Neural progenitor cell (in vitro differentiated cells): Measurements from ENCODE around the gene WDHD1. TPM values are rescaled to one million over a fixed set of nuclear protein-coding genes. Genes with fewer than 3 reads are reported as not detected.
A peak's percentile ranks its signal among the peaks of the same experiment; 100 is the strongest.

Source experiments
- DNase-seq: peaks from one replicate; pipeline ENCODE4 v3.0.0-alpha.2; 2016; ENCODE audit warnings: low spot score
- H2AFZ ChIP-seq: fragments of 200-600 bp; sonication (generic); replicated peaks from 2 replicates; pipeline ENCODE4 v1.6.1; 2016; ENCODE audit warnings: antibody characterized with exemption
- H3F3A ChIP-seq: fragments of 200-600 bp; sonication (generic); 2 replicates; pipeline ENCODE4 v1.6.1; 2016; ENCODE audit warnings: antibody characterized with exemption, low read depth
- H3K27ac ChIP-seq: fragments of 200-600 bp; sonication (generic); 2 replicates; pipeline ENCODE4 v1.5.1; 2016; ENCODE audit warnings: mild to moderate bottlenecking
- H3K27me3 ChIP-seq: fragments of 200-600 bp; sonication (generic); 2 replicates; pipeline ENCODE4 v1.6.1; 2016; ENCODE audit warnings: mild to moderate bottlenecking, moderate library complexity
- H3K36me3 ChIP-seq: fragments of 200-600 bp; sonication (generic); 2 replicates; pipeline ENCODE4 v1.5.1; 2016
- H3K4me1 ChIP-seq: fragments of 200-600 bp; sonication (generic); 2 replicates; pipeline ENCODE4 v1.6.1; 2016; ENCODE audit warnings: mixed run types
- H3K4me2 ChIP-seq: fragments of 200-600 bp; sonication (generic); 2 replicates; pipeline ENCODE4 v1.6.1; 2016
- H3K4me3 ChIP-seq: fragments of 200-600 bp; sonication (generic); 2 replicates; pipeline ENCODE4 v1.5.1; 2016
- H3K79me2 ChIP-seq: fragments of 200-600 bp; sonication (generic); 2 replicates; pipeline ENCODE4 v1.6.1; 2016; ENCODE audit warnings: low read depth
- H3K9ac ChIP-seq: fragments of 200-600 bp; sonication (generic); 2 replicates; pipeline ENCODE4 v1.6.1; 2016
- H3K9me3 ChIP-seq: fragments of 200-600 bp; sonication (generic); 2 replicates; pipeline ENCODE4 v1.5.1; 2016; ENCODE audit warnings: low read depth
- H4K20me1 ChIP-seq: fragments of 200-600 bp; sonication (generic); 2 replicates; pipeline ENCODE4 v1.6.1; 2016; ENCODE audit warnings: low read depth
- H3K27ac Mint-ChIP-seq: 3 replicates; pipeline ENCODE4 v1.8.0; 2021; ENCODE audit warnings: mixed read lengths
- H3K27me3 Mint-ChIP-seq: 2 replicates; pipeline ENCODE4 v1.8.0; 2022; ENCODE audit warnings: low read depth, mild to moderate bottlenecking, inconsistent platforms, moderate library complexity, mixed read lengths; ENCODE audit not compliant: insufficient read depth
- H3K36me3 Mint-ChIP-seq: 3 replicates; pipeline ENCODE4 v1.8.0; 2021; ENCODE audit warnings: mixed read lengths
- H3K4me1 Mint-ChIP-seq: 3 replicates; pipeline ENCODE4 v1.8.0; 2021; ENCODE audit warnings: mixed read lengths
- H3K4me3 Mint-ChIP-seq: 3 replicates; pipeline ENCODE4 v1.8.0; 2021; ENCODE audit warnings: mild to moderate bottlenecking, moderate library complexity, mixed read lengths
- H3K9me3 Mint-ChIP-seq: 3 replicates; pipeline ENCODE4 v1.8.0; 2020; ENCODE audit warnings: mixed read lengths
- EZH2 ChIP-seq: fragments of 200-600 bp; sonication (generic); IDR thresholded peaks from 2 replicates; pipeline ENCODE4 v1.6.1; 2017; ENCODE audit warnings: antibody characterized with exemption, mild to moderate bottlenecking, moderate library complexity
- EZH2phosphoT487 ChIP-seq: fragments of 200-600 bp; sonication (generic); IDR thresholded peaks from 2 replicates; pipeline ENCODE4 v1.6.1; 2017; ENCODE audit warnings: antibody characterized with exemption
- total RNA-seq: library from RNA; depleted of rRNA; stranded (reverse); fragments of >200 nt; gene quantifications from 2 replicates; pipeline ENCODE4 v1.2.3, GENCODE V29; 2015; ENCODE audit warnings: low replicate concordance
- TF ChIP-seq, protein P1 (sequence below): fragments of 200-600 bp; sonication (generic); IDR thresholded peaks from 2 replicates; pipeline ENCODE4 v1.5.1; 2017; ENCODE audit warnings: antibody characterized with exemption, mild to moderate bottlenecking

Gene WDHD1
- total RNA-seq, 1 donor from 2014 or later = 82.0 TPM

DNA sequence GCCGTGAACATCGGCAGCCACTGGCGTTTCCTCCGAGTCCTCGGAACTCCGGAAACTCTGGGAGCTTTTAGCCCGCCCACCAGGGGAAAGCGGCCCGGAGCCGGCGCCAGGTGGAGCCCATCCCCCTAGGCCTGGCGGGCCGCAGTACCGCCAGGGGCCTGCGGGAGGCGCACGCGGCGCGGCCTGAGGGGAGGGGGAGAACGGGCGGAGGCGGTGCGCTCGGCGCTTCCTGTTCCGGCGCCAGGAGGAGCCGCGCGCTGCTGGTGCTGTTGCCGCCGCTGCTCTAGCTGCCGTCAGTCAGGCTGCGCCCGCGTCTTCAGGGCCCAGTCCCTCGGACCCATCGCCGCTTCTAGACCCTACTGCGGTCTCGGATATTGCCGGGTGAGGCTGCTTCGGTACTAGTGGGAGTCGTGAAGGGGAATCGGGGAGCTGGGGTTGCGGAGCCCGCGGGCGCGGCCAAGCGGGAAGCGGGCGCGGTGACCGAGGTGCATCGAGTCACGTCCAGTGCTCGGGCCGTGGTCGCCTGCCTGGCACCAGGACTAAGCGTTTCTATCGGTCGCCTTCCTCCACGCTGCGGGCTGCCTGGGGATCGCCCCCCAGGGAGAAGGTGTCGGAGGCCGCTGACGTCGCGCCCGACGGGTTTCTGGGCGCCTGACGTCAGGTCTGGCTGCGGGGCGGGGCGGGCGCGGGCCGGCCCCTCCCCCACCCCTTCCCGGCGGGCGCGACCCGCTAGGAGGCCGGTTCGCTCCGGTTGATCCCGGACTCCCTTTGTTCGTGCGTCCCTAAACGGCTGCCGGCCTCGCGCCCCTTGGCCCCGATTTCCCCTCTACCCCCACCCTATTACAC, 24.7 kb upstream of the WDHD1 start, which contains the start of gene MAPK1IP1L:
TSS of gene MAPK1IP1L (plus strand) at position 225 of the 846 bp plus-strand sequence. CDS start 10,037 bp downstream, outside the sequence.
- TF ChIP-seq EZH2 = no peak
- TF ChIP-seq, protein P1, sequence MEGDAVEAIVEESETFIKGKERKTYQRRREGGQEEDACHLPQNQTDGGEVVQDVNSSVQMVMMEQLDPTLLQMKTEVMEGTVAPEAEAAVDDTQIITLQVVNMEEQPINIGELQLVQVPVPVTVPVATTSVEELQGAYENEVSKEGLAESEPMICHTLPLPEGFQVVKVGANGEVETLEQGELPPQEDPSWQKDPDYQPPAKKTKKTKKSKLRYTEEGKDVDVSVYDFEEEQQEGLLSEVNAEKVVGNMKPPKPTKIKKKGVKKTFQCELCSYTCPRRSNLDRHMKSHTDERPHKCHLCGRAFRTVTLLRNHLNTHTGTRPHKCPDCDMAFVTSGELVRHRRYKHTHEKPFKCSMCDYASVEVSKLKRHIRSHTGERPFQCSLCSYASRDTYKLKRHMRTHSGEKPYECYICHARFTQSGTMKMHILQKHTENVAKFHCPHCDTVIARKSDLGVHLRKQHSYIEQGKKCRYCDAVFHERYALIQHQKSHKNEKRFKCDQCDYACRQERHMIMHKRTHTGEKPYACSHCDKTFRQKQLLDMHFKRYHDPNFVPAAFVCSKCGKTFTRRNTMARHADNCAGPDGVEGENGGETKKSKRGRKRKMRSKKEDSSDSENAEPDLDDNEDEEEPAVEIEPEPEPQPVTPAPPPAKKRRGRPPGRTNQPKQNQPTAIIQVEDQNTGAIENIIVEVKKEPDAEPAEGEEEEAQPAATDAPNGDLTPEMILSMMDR = peak; percentile 96
- peaks cover 14% of the 10 kb centered on the region for H4K20me1 ChIP-seq

DNA sequence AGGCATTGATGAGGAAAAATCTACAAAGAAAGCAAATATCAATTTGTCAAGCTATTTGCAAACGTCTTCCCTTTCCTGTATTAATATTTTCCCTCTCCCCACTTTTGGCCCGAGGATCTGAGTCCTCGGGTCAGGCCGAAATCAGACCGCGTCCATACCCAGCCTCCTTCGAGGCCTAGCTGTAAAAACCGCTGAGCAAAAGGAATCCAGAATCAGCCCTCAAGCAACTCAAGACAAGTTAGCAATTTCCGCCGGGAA, 24.2 kb upstream of the WDHD1 start:
- peaks cover 16% of the 10 kb centered on the region for H3K36me3 ChIP-seq
- no peaks in the 10 kb centered on the region for H3K9me3 ChIP-seq
- H3K9ac ChIP-seq = peak overlapping the region; percentile 65
- peaks cover 23% of the 10 kb centered on the region for H3K4me1 Mint-ChIP-seq
- peaks cover 45% of the 10 kb centered on the region for H3K79me2 ChIP-seq
- peaks cover 9% of the 10 kb centered on the region for H4K20me1 ChIP-seq
- no peak for DNase-seq
- peak overlapping the region; percentile 94 for H3K4me3 ChIP-seq
- peak overlapping the region; percentile 86 for H3K27ac ChIP-seq
- H3F3A ChIP-seq = peaks cover 23% of the 10 kb centered on the region
- peaks cover 32% of the 10 kb centered on the region for H3K36me3 Mint-ChIP-seq
- peaks cover 7% of the 10 kb centered on the region for H3K9me3 Mint-ChIP-seq
- peak overlapping the region; percentile 77 for H2AFZ ChIP-seq
- H3K4me1 ChIP-seq = peaks cover 23% of the 10 kb centered on the region
- TF ChIP-seq EZH2phosphoT487 (no peak), EZH2 (no peak)
- TF ChIP-seq, protein P1 = no peak
- peak overlapping the region; percentile 100 for H3K27ac Mint-ChIP-seq
- no peaks in the 10 kb centered on the region for H3K27me3 ChIP-seq
- peak overlapping the region; percentile 79 for H3K4me2 ChIP-seq
- H3K27me3 Mint-ChIP-seq = no peaks in the 10 kb centered on the region
- H3K4me3 Mint-ChIP-seq = peak overlapping the region; percentile 97

More for the DNA sequence above, 24.7 kb upstream of the WDHD1 start, which contains the start of gene MAPK1IP1L:
- peak within 1 kb of the TSS; percentile 94 for H3K4me3 ChIP-seq
- H3K27ac ChIP-seq = peak within 1 kb of the TSS; percentile 100
- H3K4me2 ChIP-seq = peak within 1 kb of the TSS; percentile 79
- H3K27ac Mint-ChIP-seq = peak within 1 kb of the TSS; percentile 100
- no peaks in the 10 kb centered on the region for H3K27me3 ChIP-seq
- peaks cover 20% of the 10 kb centered on the region for H3F3A ChIP-seq
- H3K9me3 Mint-ChIP-seq = peaks cover 11% of the 10 kb centered on the region
- H3K9me3 ChIP-seq = no peaks in the 10 kb centered on the region
- H3K9ac ChIP-seq = peak within 1 kb of the TSS; percentile 99
- peak within 1 kb of the TSS; percentile 99 for H2AFZ ChIP-seq
- peaks cover 23% of the 10 kb centered on the region for H3K4me1 ChIP-seq
- peak within 1 kb of the TSS; percentile 97 for H3K4me3 Mint-ChIP-seq
- H3K27me3 Mint-ChIP-seq = peaks cover 3% of the 10 kb centered on the region
- peaks cover 20% of the 10 kb centered on the region for H3K36me3 ChIP-seq
- peaks cover 51% of the 10 kb centered on the region for H3K79me2 ChIP-seq
- peaks cover 36% of the 10 kb centered on the region for H3K36me3 Mint-ChIP-seq
- peak; percentile 96 for DNase-seq
- H3K4me1 Mint-ChIP-seq = peaks cover 23% of the 10 kb centered on the region

DNA sequence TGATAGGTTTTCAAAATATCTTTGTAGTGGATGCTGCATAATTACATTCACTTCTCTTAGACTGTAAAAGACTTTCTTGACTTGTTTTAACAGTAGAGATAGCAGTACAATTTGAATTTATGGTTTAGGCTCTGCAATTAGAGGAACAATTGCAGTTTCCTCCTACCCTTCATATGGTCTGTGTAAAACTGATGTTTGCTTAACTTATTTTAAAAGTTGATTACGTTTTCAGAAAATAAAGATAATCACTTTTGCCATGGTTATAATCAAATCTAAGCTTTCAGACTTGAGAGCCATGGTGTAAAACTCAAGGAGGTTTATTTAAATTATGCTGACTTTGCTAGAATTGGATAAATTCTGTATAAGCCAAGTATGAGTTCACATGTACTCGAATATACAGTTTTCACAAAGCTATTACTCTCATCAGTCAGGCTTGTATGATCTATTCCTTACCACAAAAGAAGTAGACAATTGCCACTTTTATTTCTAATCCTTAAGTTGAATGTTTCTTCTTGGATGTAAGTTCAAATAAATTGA, 22.1 kb upstream of the WDHD1 start:
- Mint-ChIP-seq H3K9me3 (peaks cover 2% of the 10 kb centered on the region), H3K27ac (no peak overlapping the region), H3K4me3 (no peak overlapping the region), H3K27me3 (no peaks in the 10 kb centered on the region), H3K36me3 (peaks cover 19% of the 10 kb centered on the region), H3K4me1 (peaks cover 23% of the 10 kb centered on the region)
- Histone ChIP-seq H3K9me3 (no peaks in the 10 kb centered on the region), H4K20me1 (no peaks in the 10 kb centered on the region), H3K4me2 (no peak overlapping the region), H3K79me2 (peaks cover 24% of the 10 kb centered on the region), H3K9ac (no peak overlapping the region), H3K4me3 (no peak overlapping the region), H3K27ac (no peak overlapping the region), H3F3A (peaks cover 33% of the 10 kb centered on the region), H3K4me1 (peaks cover 16% of the 10 kb centered on the region), H3K27me3 (no peaks in the 10 kb centered on the region), H2AFZ (no peak overlapping the region), H3K36me3 (peaks cover 5% of the 10 kb centered on the region)
- TF ChIP-seq EZH2phosphoT487 = no peak
- TF ChIP-seq EZH2 = no peak
- TF ChIP-seq, protein P1 = no peak
- DNase-seq = no peak
